Kidney epithelial cell (primary cell): ENCODE data around the gene RALGPS1. TPM values are rescaled to one million over a fixed set of nuclear protein-coding genes. Genes with fewer than 3 reads are reported as not detected.

Source experiments
- DNase-seq: peaks from one replicate; pipeline ENCODE4 v3.0.0-alpha.2; 2010; ENCODE audit warnings: low read depth
- H3K27me3 ChIP-seq: 2 replicates; pipeline ENCODE4 v1.6.0; 2011; ENCODE audit warnings: low read length; ENCODE audit not compliant: control insufficient read depth, insufficient read depth
- H3K36me3 ChIP-seq: 2 replicates; pipeline ENCODE4 v1.5.1; 2011; ENCODE audit warnings: low read length; ENCODE audit not compliant: control insufficient read depth, insufficient read depth
- H3K4me3 ChIP-seq: 2 replicates; pipeline ENCODE4 v1.5.1; 2011; ENCODE audit warnings: low read depth, mild to moderate bottlenecking, control low read depth, low read length
- total RNA-seq: library from RNA; depleted of rRNA; stranded (reverse); fragments of >200 nt; gene quantifications from 2 replicates; pipeline ENCODE4 v1.2.3, GENCODE V29; 2015
- TF ChIP-seq, protein P1 (sequence below): IDR thresholded peaks from 2 replicates; pipeline ENCODE4 v1.5.1; 2011; ENCODE audit warnings: mild to moderate bottlenecking, moderate library complexity, low read length, control low read depth, inconsistent platforms; ENCODE audit not compliant: insufficient read depth, poor library complexity, severe bottlenecking

The RALGPS1 gene
- total RNA-seq, 1 donor from 2014 or later, result 5.6 TPM

- TF ChIP-seq, protein P1, sequence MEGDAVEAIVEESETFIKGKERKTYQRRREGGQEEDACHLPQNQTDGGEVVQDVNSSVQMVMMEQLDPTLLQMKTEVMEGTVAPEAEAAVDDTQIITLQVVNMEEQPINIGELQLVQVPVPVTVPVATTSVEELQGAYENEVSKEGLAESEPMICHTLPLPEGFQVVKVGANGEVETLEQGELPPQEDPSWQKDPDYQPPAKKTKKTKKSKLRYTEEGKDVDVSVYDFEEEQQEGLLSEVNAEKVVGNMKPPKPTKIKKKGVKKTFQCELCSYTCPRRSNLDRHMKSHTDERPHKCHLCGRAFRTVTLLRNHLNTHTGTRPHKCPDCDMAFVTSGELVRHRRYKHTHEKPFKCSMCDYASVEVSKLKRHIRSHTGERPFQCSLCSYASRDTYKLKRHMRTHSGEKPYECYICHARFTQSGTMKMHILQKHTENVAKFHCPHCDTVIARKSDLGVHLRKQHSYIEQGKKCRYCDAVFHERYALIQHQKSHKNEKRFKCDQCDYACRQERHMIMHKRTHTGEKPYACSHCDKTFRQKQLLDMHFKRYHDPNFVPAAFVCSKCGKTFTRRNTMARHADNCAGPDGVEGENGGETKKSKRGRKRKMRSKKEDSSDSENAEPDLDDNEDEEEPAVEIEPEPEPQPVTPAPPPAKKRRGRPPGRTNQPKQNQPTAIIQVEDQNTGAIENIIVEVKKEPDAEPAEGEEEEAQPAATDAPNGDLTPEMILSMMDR, result no peak
- Histone ChIP-seq H3K27me3 (no peaks in the 10 kb centered on the region), H3K36me3 (no peaks in the 10 kb centered on the region), H3K4me3 (no peak overlapping the region)
- DNase-seq, result no peak
Measured at GRCh38 chr9:127005770-127006314, 91.3 kb downstream of the RALGPS1 start.

GRCh38 chr9:127007638-127008037, 93.1 kb downstream of the RALGPS1 start:
- no peak overlapping the region for H3K4me3 ChIP-seq
- H3K36me3 ChIP-seq, result no peaks in the 10 kb centered on the region
- TF ChIP-seq, protein P1, result no peak
- no peaks in the 10 kb centered on the region for H3K27me3 ChIP-seq
- DNase-seq, result no peak

- Histone ChIP-seq H3K36me3 (no peaks in the 10 kb centered on the region), H3K27me3 (no peaks in the 10 kb centered on the region), H3K4me3 (no peak overlapping the region)
- TF ChIP-seq, protein P1, result no peak
- DNase-seq, result no peak
Measured at GRCh38 chr9:127008076-127008475, 93.5 kb downstream of the RALGPS1 start.

- Histone ChIP-seq H3K4me3 (no peak overlapping the region), H3K36me3 (no peaks in the 10 kb centered on the region), H3K27me3 (no peaks in the 10 kb centered on the region)
- TF ChIP-seq, protein P1, result no peak
- no peak for DNase-seq
Measured at GRCh38 chr9:127011772-127012171, 97.2 kb downstream of the RALGPS1 start.

- H3K36me3 ChIP-seq, result no peaks in the 10 kb centered on the region
- TF ChIP-seq, protein P1, result no peak
- H3K27me3 ChIP-seq, result no peaks in the 10 kb centered on the region
- no peak overlapping the region for H3K4me3 ChIP-seq
- no peak for DNase-seq
Measured at GRCh38 chr9:127012250-127012649, 97.7 kb downstream of the RALGPS1 start.

DNA sequence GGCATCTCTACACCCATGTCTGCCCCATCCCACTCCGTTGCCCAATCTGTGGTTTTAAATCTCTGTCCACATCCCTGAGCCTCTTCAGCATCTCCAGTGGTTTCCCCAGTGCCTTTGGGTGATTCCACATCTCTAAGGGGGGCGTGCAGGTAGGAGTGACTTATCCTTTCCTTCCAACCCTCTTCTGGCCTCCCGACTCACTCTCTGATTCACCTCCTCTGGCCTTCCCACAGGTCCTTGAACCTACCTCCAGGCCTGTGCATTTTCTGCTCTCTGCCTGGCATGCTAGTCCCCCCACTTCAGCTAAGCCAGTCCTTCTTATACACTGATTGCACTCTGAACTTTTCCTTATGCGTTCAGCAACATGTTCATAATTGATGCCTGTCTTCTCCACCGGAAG, 99.0 kb downstream of the RALGPS1 start:
- H3K27me3 ChIP-seq, result no peaks in the 10 kb centered on the region
- no peaks in the 10 kb centered on the region for H3K36me3 ChIP-seq
- DNase-seq, result no peak
- TF ChIP-seq, protein P1, result no peak
- no peak overlapping the region for H3K4me3 ChIP-seq
